K562 (cell line): Measurements from ENCODE around the gene SYNGR1. TPM values are rescaled to one million over a fixed set of nuclear protein-coding genes. Genes with fewer than 3 reads are reported as not detected.

Source experiments
- DPF2 ChIP-seq: fragments of 450-650 bp; IDR thresholded peaks from 2 replicates; pipeline ENCODE4 v1.6.1; 2016
- EGR1 ChIP-seq: fragments of 450-650 bp; conservative IDR thresholded peaks from 2 replicates; pipeline ENCODE4 v1.6.1; 2017; ENCODE audit warnings: mild to moderate bottlenecking
- NCOR1 ChIP-seq: fragments of 450-650 bp; IDR thresholded peaks from 2 replicates; pipeline ENCODE4 v1.6.1; 2016; ENCODE audit warnings: mild to moderate bottlenecking, moderate library complexity
- POLR2AphosphoS2 ChIP-seq: IDR thresholded peaks from 2 replicates; pipeline ENCODE4 v1.6.1; 2012; ENCODE audit warnings: low read length, improper control_type of control experiment
- POU5F1 ChIP-seq: fragments of 150-350 bp; IDR thresholded peaks from 2 replicates; pipeline ENCODE4 v1.6.1; 2014; ENCODE audit warnings: borderline replicate concordance, low read length, low read depth, mild to moderate bottlenecking; ENCODE audit not compliant: partially characterized antibody
- RBM15 ChIP-seq: fragments of 200-400 bp; formaldehyde crosslinking; IDR thresholded peaks from 2 replicates; pipeline ENCODE4 v1.6.1; 2018; ENCODE audit warnings: mild to moderate bottlenecking, low read length, moderate library complexity; ENCODE audit not compliant: insufficient read depth
- SIN3A ChIP-seq, 2 experiments: fragments of 150-350 bp in 1 of 2; IDR thresholded peaks; 2 replicates each; pipeline ENCODE4 v1.6.1; 2011 to 2016; ENCODE audit warnings: borderline replicate concordance in 2 of 2, low read depth in 2 of 2, low read length in 2 of 2, mild to moderate bottlenecking in 2 of 2, moderate library complexity in 2 of 2; ENCODE audit not compliant: control insufficient read depth in 1 of 2
- TCF3 ChIP-seq: sonication (generic); formaldehyde crosslinking; IDR thresholded peaks from 2 replicates; pipeline ENCODE4 v1.4.0; 2020; ENCODE audit warnings: mild to moderate bottlenecking, missing genetic modification reagents
- U2AF2 ChIP-seq: fragments of 200-400 bp; formaldehyde crosslinking; optimal IDR thresholded peaks from 2 replicates; pipeline ENCODE3; 2017; ENCODE audit warnings: low read depth, mild to moderate bottlenecking, low read length
- ZNF12 ChIP-seq: sonication (generic); formaldehyde crosslinking; IDR thresholded peaks from 2 replicates; pipeline ENCODE4 v1.4.0; 2020; ENCODE audit warnings: mild to moderate bottlenecking, missing genetic modification reagents
- ZNF134 ChIP-seq: fragments of 250-450 bp; sonication (Bioruptor Pico); conservative IDR thresholded peaks from 2 replicates; pipeline ENCODE4 v1.4.0; 2020
- ZNF143 ChIP-seq: sonication (generic); formaldehyde crosslinking; IDR thresholded peaks from 2 replicates; pipeline ENCODE4 v1.9.0; 2022; ENCODE audit warnings: mild to moderate bottlenecking, missing genetic modification reagents
- ZNF77 ChIP-seq: fragments of 250-450 bp; sonication (Bioruptor Pico); IDR thresholded peaks from 2 replicates; pipeline ENCODE4 v1.5.0; 2020
- ZNF830 ChIP-seq: fragments of 250-450 bp; sonication (Bioruptor Pico); IDR thresholded peaks from 2 replicates; pipeline ENCODE4 v1.5.0; 2021; ENCODE audit warnings: mild to moderate bottlenecking
- polyA plus RNA-seq, 8 experiments: library from polyadenylated mRNA; depleted of rRNA in 4 of 8; stranded (reverse) in 5 of 8; unstranded in 3 of 8; fragments of >200 nt; fragmentation: Nextera tagmentation in 2 of 8; fragmentation: Illumina TruSeq in 1 of 8; extraction: Ambion mirVana in 2 of 8; extraction: Trizol in 1 of 8; gene quantifications; 2 replicates each; pipeline versions ENCODE4 v1.2.1 to v1.2.3, GENCODE V29; 2011 to 2014; ENCODE audit warnings: inconsistent platforms in 1 of 8, missing spikeins in 1 of 8
- total RNA-seq, 7 experiments: library from RNA; depleted of rRNA in 6 of 7; stranded (reverse); fragments of >200 nt in 6 of 7; fragmentation: Illumina TruSeq in 2 of 7; extraction: Trizol in 2 of 7; gene quantifications; 2 replicates each; pipeline versions ENCODE4 v1.2.1 to v1.2.3, GENCODE V29; 2011 to 2021; ENCODE audit warnings: low replicate concordance in 1 of 7
- TF ChIP-seq, protein P1 (sequence below): fragments of 200-800 bp; sonication (Bioruptor generic); IDR thresholded peaks from 2 replicates; pipeline ENCODE4 v1.6.1; 2017; ENCODE audit warnings: missing genetic modification characterization, missing compliant biosample characterization
- TF ChIP-seq, protein P2 (sequence below): sonication (generic); formaldehyde crosslinking; IDR thresholded peaks from 2 replicates; pipeline ENCODE4 v1.8.0; 2023; ENCODE audit warnings: mild to moderate bottlenecking, missing genetic modification reagents
- TF ChIP-seq, protein P3 (sequence below): fragments of 450-650 bp; IDR thresholded peaks from 2 replicates; pipeline ENCODE4 v1.6.1; 2017; ENCODE audit warnings: antibody characterized with exemption
- TF ChIP-seq, protein P4 (sequence below): IDR thresholded peaks from 2 replicates; pipeline ENCODE4 v1.6.1; 2012; ENCODE audit warnings: low read depth, low read length, improper control_type of control experiment, borderline replicate concordance

Gene SYNGR1
- total and polyA plus RNA-seq, 9 of the 15 experiments (the other 6 are each of a cell fraction or from before 2014, with no cell fraction given) = 1.8 to 15.9 (median 5.5) TPM

DNA sequence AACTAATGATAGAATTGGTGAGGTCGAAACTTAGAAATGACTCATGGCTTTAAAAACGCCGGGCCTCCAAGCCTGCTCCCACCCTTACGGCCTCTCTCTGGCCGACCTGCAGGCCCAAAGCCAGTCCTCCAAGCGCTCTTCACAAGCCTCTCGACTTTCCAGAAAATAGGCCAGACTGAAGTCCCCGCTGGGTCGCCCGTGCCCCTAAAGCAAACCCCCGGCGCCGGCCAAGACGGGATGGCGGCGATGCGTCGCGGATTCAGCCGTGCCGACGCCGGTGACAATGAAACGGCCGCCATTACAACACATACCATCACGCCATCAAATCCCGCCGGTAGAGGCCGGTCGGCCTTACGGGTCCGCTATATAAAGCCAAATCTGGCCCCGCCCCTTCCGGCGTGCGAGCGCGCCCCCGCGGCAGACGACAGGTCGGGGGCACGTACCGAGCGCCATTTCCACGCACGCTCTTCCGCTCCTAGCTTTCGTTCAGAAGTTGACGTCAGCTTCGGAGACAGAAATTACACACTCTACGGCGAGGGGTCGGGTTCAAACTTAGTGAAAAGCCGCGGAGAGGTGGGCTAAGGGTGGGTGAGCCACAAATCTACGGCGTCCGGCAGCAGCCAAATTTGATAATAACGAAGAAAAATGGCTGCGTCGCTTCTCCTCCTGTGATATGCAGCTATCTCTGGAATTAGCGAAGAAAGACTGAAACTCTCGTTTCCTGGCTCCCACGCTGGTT lies 30.3 kb upstream of the SYNGR1 start, which contains the start of gene RPL3 (continued):
- TF ChIP-seq, protein P1, sequence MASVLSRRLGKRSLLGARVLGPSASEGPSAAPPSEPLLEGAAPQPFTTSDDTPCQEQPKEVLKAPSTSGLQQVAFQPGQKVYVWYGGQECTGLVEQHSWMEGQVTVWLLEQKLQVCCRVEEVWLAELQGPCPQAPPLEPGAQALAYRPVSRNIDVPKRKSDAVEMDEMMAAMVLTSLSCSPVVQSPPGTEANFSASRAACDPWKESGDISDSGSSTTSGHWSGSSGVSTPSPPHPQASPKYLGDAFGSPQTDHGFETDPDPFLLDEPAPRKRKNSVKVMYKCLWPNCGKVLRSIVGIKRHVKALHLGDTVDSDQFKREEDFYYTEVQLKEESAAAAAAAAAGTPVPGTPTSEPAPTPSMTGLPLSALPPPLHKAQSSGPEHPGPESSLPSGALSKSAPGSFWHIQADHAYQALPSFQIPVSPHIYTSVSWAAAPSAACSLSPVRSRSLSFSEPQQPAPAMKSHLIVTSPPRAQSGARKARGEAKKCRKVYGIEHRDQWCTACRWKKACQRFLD (CRISPR knock-in tag) = no peak; the same call in 1 of the 2 replicates
- peak; percentile 72 for TF ChIP-seq POU5F1
- TF ChIP-seq, protein P2, sequence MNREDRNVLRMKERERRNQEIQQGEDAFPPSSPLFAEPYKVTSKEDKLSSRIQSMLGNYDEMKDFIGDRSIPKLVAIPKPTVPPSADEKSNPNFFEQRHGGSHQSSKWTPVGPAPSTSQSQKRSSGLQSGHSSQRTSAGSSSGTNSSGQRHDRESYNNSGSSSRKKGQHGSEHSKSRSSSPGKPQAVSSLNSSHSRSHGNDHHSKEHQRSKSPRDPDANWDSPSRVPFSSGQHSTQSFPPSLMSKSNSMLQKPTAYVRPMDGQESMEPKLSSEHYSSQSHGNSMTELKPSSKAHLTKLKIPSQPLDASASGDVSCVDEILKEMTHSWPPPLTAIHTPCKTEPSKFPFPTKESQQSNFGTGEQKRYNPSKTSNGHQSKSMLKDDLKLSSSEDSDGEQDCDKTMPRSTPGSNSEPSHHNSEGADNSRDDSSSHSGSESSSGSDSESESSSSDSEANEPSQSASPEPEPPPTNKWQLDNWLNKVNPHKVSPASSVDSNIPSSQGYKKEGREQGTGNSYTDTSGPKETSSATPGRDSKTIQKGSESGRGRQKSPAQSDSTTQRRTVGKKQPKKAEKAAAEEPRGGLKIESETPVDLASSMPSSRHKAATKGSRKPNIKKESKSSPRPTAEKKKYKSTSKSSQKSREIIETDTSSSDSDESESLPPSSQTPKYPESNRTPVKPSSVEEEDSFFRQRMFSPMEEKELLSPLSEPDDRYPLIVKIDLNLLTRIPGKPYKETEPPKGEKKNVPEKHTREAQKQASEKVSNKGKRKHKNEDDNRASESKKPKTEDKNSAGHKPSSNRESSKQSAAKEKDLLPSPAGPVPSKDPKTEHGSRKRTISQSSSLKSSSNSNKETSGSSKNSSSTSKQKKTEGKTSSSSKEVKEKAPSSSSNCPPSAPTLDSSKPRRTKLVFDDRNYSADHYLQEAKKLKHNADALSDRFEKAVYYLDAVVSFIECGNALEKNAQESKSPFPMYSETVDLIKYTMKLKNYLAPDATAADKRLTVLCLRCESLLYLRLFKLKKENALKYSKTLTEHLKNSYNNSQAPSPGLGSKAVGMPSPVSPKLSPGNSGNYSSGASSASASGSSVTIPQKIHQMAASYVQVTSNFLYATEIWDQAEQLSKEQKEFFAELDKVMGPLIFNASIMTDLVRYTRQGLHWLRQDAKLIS = peak; percentile 98
- TF ChIP-seq ZNF143 (CRISPR knock-in tag) = no peak
- no peak; the same call in 1 of the 2 replicates for TF ChIP-seq DPF2
- no peak for TF ChIP-seq ZNF134 (CRISPR knock-in tag)
- TF ChIP-seq RBM15 = 0 out of 2 replicates have a peak, but pooled peaks have one; percentile 83
- TF ChIP-seq, protein P3, sequence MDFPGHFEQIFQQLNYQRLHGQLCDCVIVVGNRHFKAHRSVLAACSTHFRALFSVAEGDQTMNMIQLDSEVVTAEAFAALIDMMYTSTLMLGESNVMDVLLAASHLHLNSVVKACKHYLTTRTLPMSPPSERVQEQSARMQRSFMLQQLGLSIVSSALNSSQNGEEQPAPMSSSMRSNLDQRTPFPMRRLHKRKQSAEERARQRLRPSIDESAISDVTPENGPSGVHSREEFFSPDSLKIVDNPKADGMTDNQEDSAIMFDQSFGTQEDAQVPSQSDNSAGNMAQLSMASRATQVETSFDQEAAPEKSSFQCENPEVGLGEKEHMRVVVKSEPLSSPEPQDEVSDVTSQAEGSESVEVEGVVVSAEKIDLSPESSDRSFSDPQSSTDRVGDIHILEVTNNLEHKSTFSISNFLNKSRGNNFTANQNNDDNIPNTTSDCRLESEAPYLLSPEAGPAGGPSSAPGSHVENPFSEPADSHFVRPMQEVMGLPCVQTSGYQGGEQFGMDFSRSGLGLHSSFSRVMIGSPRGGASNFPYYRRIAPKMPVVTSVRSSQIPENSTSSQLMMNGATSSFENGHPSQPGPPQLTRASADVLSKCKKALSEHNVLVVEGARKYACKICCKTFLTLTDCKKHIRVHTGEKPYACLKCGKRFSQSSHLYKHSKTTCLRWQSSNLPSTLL = no peak
- TF ChIP-seq TCF3 (CRISPR knock-in tag) = no peak
- TF ChIP-seq, protein P4, sequence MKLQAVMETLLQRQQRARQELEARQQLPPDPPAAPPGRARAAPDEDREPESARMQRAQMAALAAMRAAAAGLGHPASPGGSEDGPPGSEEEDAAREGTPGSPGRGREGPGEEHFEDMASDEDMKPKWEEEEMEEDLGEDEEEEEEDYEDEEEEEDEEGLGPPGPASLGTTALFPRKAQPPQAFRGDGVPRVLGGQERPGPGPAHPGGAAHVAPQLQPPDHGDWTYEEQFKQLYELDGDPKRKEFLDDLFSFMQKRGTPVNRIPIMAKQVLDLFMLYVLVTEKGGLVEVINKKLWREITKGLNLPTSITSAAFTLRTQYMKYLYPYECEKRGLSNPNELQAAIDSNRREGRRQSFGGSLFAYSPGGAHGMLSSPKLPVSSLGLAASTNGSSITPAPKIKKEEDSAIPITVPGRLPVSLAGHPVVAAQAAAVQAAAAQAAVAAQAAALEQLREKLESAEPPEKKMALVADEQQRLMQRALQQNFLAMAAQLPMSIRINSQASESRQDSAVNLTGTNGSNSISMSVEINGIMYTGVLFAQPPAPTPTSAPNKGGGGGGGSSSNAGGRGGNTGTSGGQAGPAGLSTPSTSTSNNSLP = no peak
- TF ChIP-seq POLR2AphosphoS2 = peak; percentile 76; the same call in 1 of the 2 replicates
- TF ChIP-seq ZNF12 = no peak
- no peak for TF ChIP-seq U2AF2
- no peak for TF ChIP-seq ZNF77 (CRISPR knock-in tag)
- TF ChIP-seq EGR1 = peak; percentile 95
- TF ChIP-seq NCOR1 = peak; percentile 67
- TF ChIP-seq SIN3A (IDR thresholded peaks at IDR 0.05; ENCODE audit: borderline replicate concordance in 2 of 2, control insufficient read depth in 1 of 2, low read depth in 2 of 2, low read length in 2 of 2) = peak in 1 of 2 experiments; percentile 43; a peak in 1 of 4 replicates
- TF ChIP-seq ZNF830 = 0 out of 2 replicates have a peak, but pooled peaks have one; percentile 18
